Mesothelial cell of epicardium (in vitro differentiated cells): ENCODE data around the gene PRRX1. TPM values are rescaled to one million over a fixed set of nuclear protein-coding genes. Genes with fewer than 3 reads are reported as not detected.

Experiments
- DNase-seq, 2 experiments: peaks; one replicate each; pipeline ENCODE4 v3.0.0; 2021; ENCODE audit warnings: low spot score in 2 of 2; ENCODE audit not compliant: unreplicated experiment in 2 of 2
- H3K27ac Mint-ChIP-seq: 2 replicates; pipeline ENCODE4 v1.8.0; 2021; ENCODE audit warnings: mixed read lengths
- H3K27me3 Mint-ChIP-seq: 2 replicates; pipeline ENCODE4 v1.8.0; 2021; ENCODE audit warnings: low read depth, mixed read lengths
- H3K36me3 Mint-ChIP-seq: 2 replicates; pipeline ENCODE4 v1.8.0; 2021; ENCODE audit warnings: mixed read lengths
- H3K4me1 Mint-ChIP-seq: 2 replicates; pipeline ENCODE4 v1.8.0; 2021; ENCODE audit warnings: mixed read lengths
- H3K4me3 Mint-ChIP-seq: 2 replicates; pipeline ENCODE4 v1.8.0; 2021; ENCODE audit warnings: mild to moderate bottlenecking, moderate library complexity, mixed read lengths
- H3K9me3 Mint-ChIP-seq: 2 replicates; pipeline ENCODE4 v1.8.0; 2021; ENCODE audit warnings: mixed read lengths
- CTCF ChIP-seq: fragments of 200-600 bp; sonication (generic); IDR thresholded peaks from one replicate; pipeline ENCODE4 v1.5.0; 2021; ENCODE audit warnings: antibody characterized with exemption; ENCODE audit not compliant: unreplicated experiment
- total RNA-seq: library from RNA; stranded (reverse); gene quantifications from 3 replicates; pipeline ENCODE4 v1.2.1, GENCODE V29; 2021

PRRX1 gene
- total RNA-seq, 1 donor from 2014 or later, result 9.7 TPM

GRCh38 chr1:170672316-170672715, 8.4 kb downstream of the PRRX1 start:
- Mint-ChIP-seq H3K4me3 (no peak overlapping the region), H3K4me1 (peaks cover 16% of the 10 kb centered on the region), H3K36me3 (no peaks in the 10 kb centered on the region), H3K9me3 (no peaks in the 10 kb centered on the region), H3K27me3 (peaks cover 77% of the 10 kb centered on the region), H3K27ac (no peak overlapping the region)
- no peak for DNase-seq
- TF ChIP-seq CTCF, result no peak

DNA sequence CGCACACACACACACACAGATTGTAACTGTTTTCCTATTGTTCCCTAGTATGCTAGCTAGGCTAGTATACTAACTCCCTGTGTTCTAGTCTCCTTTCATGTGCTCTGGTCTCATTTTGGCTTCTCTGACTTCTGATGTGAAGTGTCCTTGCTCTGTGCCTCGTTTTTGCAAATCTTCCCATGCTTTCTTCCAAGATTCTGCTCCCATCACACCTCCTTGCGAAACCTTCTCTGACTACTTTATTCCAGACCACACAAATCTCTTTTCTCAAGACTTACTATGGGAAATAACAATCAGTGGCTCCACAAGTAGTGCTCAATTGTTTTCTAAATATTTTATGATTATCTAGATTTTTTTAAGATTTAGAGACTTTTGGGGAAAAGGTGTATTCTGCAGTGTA, 10.3 kb downstream of the PRRX1 start:
- Mint-ChIP-seq H3K4me1 (peaks cover 17% of the 10 kb centered on the region), H3K4me3 (no peak overlapping the region), H3K9me3 (no peaks in the 10 kb centered on the region), H3K27me3 (peaks cover 60% of the 10 kb centered on the region), H3K27ac (no peak overlapping the region), H3K36me3 (no peaks in the 10 kb centered on the region)
- DNase-seq, result no peak
- TF ChIP-seq CTCF, result no peak

- Mint-ChIP-seq H3K36me3 (no peaks in the 10 kb centered on the region), H3K4me3 (no peak overlapping the region), H3K4me1 (peaks cover 14% of the 10 kb centered on the region), H3K27me3 (peaks cover 52% of the 10 kb centered on the region), H3K9me3 (no peaks in the 10 kb centered on the region), H3K27ac (no peak overlapping the region)
- no peak for DNase-seq
- no peak for TF ChIP-seq CTCF
Observed at GRCh38 chr1:170674986-170675385, 11.1 kb downstream of the PRRX1 start.

- Mint-ChIP-seq H3K36me3 (no peaks in the 10 kb centered on the region), H3K9me3 (no peaks in the 10 kb centered on the region), H3K27ac (no peak overlapping the region), H3K27me3 (peaks cover 50% of the 10 kb centered on the region), H3K4me3 (no peak overlapping the region), H3K4me1 (peaks cover 14% of the 10 kb centered on the region)
- DNase-seq, result no peak
- TF ChIP-seq CTCF, result no peak
Observed at GRCh38 chr1:170675865-170676264, 11.9 kb downstream of the PRRX1 start.

DNA sequence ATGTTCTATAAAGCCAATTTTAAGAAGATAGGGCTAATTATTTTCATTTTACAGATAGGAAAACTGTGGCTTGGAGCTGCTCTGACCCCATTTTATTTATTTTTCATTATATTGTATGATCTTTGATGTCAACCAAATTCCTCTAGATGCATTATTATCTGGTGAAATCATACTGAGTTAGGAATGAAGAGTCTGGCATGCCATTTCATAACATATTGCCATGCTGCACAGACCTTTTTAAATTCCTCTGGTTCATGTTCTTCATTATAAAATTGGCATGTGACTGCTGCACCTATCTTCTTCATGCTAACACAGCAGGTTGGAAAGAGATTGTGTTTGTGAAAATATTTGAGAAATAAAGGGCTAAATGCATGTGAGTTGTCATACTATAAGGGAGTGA, 12.7 kb downstream of the PRRX1 start:
- peaks cover 11% of the 10 kb centered on the region for H3K4me1 Mint-ChIP-seq
- TF ChIP-seq CTCF, result no peak
- H3K4me3 Mint-ChIP-seq, result no peak overlapping the region
- no peaks in the 10 kb centered on the region for H3K36me3 Mint-ChIP-seq
- peaks cover 46% of the 10 kb centered on the region for H3K27me3 Mint-ChIP-seq
- H3K9me3 Mint-ChIP-seq, result no peaks in the 10 kb centered on the region
- no peak overlapping the region for H3K27ac Mint-ChIP-seq
- DNase-seq, result no peak

DNA sequence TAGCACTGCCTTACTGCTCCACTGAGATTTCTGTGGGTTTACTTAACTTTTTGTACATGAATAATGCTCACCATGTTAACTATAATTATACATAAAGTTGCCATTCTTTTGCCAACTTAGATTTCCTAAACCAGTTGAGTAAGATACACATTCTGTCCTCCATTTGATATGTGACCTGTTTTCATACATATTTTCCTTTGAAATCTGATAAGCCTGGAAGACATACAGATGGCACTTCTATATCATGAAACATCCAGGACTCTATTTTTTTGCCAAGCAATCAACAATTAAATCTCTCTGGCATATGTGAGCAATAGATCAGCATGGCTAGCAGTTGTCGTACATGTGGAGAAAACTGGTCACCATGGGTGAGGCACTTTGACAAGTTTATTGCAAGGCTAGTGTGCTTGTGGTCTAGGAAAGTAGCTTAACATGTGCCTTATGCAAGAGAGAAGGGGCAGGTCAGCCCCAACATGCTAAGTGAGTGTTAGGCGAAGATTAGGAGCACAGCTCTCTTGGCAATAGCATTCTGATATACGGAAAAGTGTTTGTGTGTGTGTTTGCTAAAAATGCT, 14.2 kb downstream of the PRRX1 start:
- Mint-ChIP-seq H3K36me3 (no peaks in the 10 kb centered on the region), H3K27me3 (peaks cover 32% of the 10 kb centered on the region), H3K27ac (no peak overlapping the region), H3K9me3 (no peaks in the 10 kb centered on the region), H3K4me1 (peaks cover 11% of the 10 kb centered on the region), H3K4me3 (no peak overlapping the region)
- no peak for DNase-seq
- TF ChIP-seq CTCF, result no peak
